GM15510 (cell line): ENCODE data around the gene MRAS.

Experiments used
- POLR2A ChIP-seq: IDR thresholded peaks from 3 replicates; pipeline ENCODE4 v1.6.1; 2011; ENCODE audit warnings: borderline replicate concordance; ENCODE audit not compliant: insufficient read length; ENCODE audit errors: extremely low read depth

MRAS gene

GRCh38 chr3:138356730-138357405 lies 8.5 kb downstream of the MRAS start:
- no peak for TF ChIP-seq POLR2A

DNA sequence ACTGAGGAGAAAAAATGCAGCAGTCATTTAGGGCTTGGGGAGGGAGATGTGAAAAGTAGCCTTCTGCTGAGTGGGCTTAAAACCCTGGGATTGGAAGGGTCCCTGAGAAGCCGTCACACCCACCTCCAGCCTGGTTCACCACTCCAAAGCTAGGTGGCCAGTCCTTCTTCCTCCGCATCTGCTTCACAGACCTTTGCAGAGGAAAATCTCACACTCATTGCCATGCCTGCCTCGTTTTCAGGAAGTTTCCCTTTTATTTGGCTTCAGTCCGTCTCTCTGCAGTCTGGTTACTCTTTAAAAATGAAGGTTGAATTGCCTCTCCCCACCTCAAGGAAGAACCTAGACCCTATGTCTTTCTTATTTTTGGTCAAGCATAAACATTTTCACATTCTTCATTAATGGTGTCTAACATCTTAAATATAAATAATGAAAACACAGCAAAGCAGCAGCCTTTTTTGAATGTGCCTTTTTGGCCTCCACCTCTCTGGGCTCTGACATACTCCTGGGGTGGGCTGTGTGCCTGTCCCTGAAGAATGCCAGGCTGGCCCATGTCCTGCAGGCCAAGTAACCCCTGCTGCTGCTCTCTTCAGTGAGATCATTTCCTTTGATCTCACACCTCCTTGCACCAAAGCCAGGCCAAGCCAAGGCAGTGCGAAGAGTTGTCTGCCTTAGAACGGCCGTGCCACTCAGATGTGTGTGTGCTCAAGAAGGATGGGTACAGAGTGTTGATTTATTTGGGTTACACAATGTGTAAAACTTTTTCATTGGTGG lies 11.0 kb downstream of the MRAS start:
- no peak for TF ChIP-seq POLR2A

GRCh38 chr3:138359919-138360868 lies 11.8 kb downstream of the MRAS start:
- no peak for TF ChIP-seq POLR2A

DNA sequence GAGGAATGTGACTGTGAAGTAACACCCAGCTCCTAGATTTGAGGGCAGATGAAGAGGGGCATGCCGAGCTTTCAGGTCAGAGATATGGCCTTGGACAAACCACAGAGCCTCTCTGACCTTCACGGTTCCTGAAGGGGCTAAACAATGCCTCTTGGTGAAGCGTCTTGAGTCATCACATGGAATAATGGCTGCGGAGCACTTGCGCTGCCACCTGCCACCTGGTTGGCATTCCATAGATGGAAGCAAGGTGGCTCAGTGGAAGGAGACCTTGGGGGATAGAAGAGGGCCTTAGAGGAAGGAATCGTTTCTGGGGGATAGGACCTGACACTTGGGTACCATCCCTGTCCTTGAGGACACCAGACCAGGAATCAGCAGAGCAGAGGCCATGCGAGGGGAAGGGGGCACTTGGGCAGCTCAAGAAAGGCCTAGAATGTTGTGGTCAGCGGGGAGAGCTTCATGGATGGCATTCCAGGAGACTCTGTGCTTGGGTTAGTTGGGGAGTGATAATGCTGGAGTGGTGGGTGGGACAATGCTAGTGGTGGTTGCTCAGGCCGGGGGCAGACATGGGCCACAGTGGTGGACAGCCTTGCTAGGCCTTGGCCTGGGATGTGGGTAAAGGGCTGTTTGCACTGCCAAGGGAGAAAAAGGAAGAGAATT lies 12.6 kb downstream of the MRAS start:
- TF ChIP-seq POLR2A = no peak

- no peak for TF ChIP-seq POLR2A
Observed at GRCh38 chr3:138361561-138361971, 13.2 kb downstream of the MRAS start.

GRCh38 chr3:138362538-138362937 lies 14.2 kb downstream of the MRAS start:
- TF ChIP-seq POLR2A = no peak

GRCh38 chr3:138363322-138363721 lies 14.9 kb downstream of the MRAS start:
- no peak for TF ChIP-seq POLR2A

GRCh38 chr3:138364356-138365252 lies 16.2 kb downstream of the MRAS start:
- TF ChIP-seq POLR2A = no peak

DNA sequence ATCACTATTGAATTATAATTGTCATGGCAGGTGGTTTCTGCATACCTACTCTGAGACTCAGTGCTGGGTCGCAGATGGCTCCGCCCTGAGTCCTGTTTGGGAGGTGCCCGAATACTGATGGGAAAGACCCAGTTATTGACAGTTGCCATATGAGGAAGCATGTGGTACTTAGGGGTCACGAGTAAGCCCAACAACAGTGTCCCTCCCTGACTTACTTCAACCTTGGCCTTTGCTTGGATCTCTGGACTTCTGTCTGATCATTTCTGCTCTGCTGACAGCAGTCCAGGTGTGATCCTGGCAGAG lies 16.8 kb downstream of the MRAS start:
- no peak for TF ChIP-seq POLR2A

GRCh38 chr3:138366006-138366759 lies 17.8 kb downstream of the MRAS start:
- TF ChIP-seq POLR2A = no peak

GRCh38 chr3:138367326-138367850 lies 19.0 kb downstream of the MRAS start:
- no peak for TF ChIP-seq POLR2A

DNA sequence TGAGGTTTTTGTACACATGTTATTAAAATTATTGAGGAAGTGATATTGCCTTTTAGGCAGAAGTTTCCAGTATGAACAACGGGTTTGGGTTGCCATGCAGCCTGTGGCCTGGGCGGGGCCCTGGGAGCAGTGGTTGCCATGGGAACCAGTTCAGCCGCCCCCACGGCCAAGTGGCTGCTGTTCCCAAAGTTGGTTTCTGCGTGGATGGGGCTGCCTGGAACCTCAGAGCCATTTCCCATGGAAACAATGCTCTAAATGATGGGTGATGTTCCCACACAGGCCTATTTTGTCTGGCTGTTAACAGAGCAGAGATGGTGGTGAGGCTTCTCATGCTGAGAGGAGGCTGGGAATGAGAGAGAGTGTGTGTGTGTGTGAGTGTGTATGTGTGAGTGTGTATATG lies 19.5 kb downstream of the MRAS start:
- no peak for TF ChIP-seq POLR2A
